K562 (cell line): ENCODE measurements around the gene RPLP2. TPM values are rescaled to one million over a fixed set of nuclear protein-coding genes. Genes with fewer than 3 reads are reported as not detected.

ENCODE experiments used
- AFF1 ChIP-seq, 2 experiments: fragments of 450-650 bp; IDR thresholded peaks; 2 replicates each; pipeline ENCODE4 v1.6.1; 2018; ENCODE audit warnings: mild to moderate bottlenecking in 2 of 2, low read depth in 1 of 2; ENCODE audit not compliant: partially characterized antibody in 2 of 2
- HDAC3 ChIP-seq: fragments of 450-650 bp; IDR thresholded peaks from 2 replicates; pipeline ENCODE4 v1.6.1; 2018; ENCODE audit warnings: borderline replicate concordance, mild to moderate bottlenecking, moderate library complexity; ENCODE audit not compliant: partially characterized antibody
- KLF13 ChIP-seq: fragments of 450-650 bp; IDR thresholded peaks from 2 replicates; pipeline ENCODE4 v1.6.1; 2016; ENCODE audit warnings: missing genetic modification characterization, low read depth, mild to moderate bottlenecking, missing compliant biosample characterization, moderate library complexity, borderline replicate concordance
- NBN ChIP-seq: fragments of 450-650 bp; IDR thresholded peaks from 2 replicates; pipeline ENCODE4 v1.6.1; 2016; ENCODE audit warnings: low read depth, mild to moderate bottlenecking
- NCOA4 ChIP-seq: fragments of 450-650 bp; IDR thresholded peaks from 2 replicates; pipeline ENCODE4 v1.6.1; 2018; ENCODE audit warnings: mild to moderate bottlenecking; ENCODE audit not compliant: partially characterized antibody
- POLR3A ChIP-seq: IDR thresholded peaks from 2 replicates; pipeline ENCODE4 v1.6.1; 2011; ENCODE audit warnings: borderline replicate concordance, mild to moderate bottlenecking, moderate library complexity; ENCODE audit not compliant: insufficient read length, insufficient read depth; ENCODE audit errors: extremely low read depth
- RERE ChIP-seq: sonication (generic); formaldehyde crosslinking; IDR thresholded peaks from 2 replicates; pipeline ENCODE4 v1.8.0; 2023; ENCODE audit warnings: missing genetic modification reagents, mild to moderate bottlenecking, borderline replicate concordance
- SMAD1 ChIP-seq: fragments of 150-350 bp; IDR thresholded peaks from 2 replicates; pipeline ENCODE4 v1.6.1; 2014; ENCODE audit warnings: low read length, low read depth; ENCODE audit not compliant: partially characterized antibody
- TOE1 ChIP-seq, 2 experiments: fragments of 450-650 bp in 1 of 2; sonication (generic) in 1 of 2; formaldehyde crosslinking in 1 of 2; IDR thresholded peaks; 2 replicates each; pipeline versions ENCODE4 v1.7.1 to v1.8.0; 2016 to 2022; ENCODE audit warnings: borderline replicate concordance in 2 of 2, mild to moderate bottlenecking in 2 of 2, antibody characterized with exemption in 1 of 2, inconsistent platforms in 1 of 2, low read depth in 1 of 2, missing genetic modification reagents in 1 of 2, moderate library complexity in 1 of 2
- WHSC1 ChIP-seq: IDR thresholded peaks from one replicate; pipeline ENCODE4 v1.6.1; 2012; ENCODE audit warnings: low read length, control low read depth, inconsistent platforms
- ZBTB5 ChIP-seq: fragments of 450-650 bp; IDR thresholded peaks from 2 replicates; pipeline ENCODE4 v1.6.1; 2017; ENCODE audit warnings: antibody characterized with exemption
- polyA plus RNA-seq, 8 experiments: library from polyadenylated mRNA; depleted of rRNA in 4 of 8; stranded (reverse) in 5 of 8; unstranded in 3 of 8; fragments of >200 nt; fragmentation: Nextera tagmentation in 2 of 8; fragmentation: Illumina TruSeq in 1 of 8; extraction: Ambion mirVana in 2 of 8; extraction: Trizol in 1 of 8; gene quantifications; 2 replicates each; pipeline versions ENCODE4 v1.2.1 to v1.2.3, GENCODE V29; 2011 to 2014; ENCODE audit warnings: inconsistent platforms in 1 of 8, missing spikeins in 1 of 8
- total RNA-seq, 7 experiments: library from RNA; depleted of rRNA in 6 of 7; stranded (reverse); fragments of >200 nt in 6 of 7; fragmentation: Illumina TruSeq in 2 of 7; extraction: Trizol in 2 of 7; gene quantifications; 2 replicates each; pipeline versions ENCODE4 v1.2.1 to v1.2.3, GENCODE V29; 2011 to 2021; ENCODE audit warnings: low replicate concordance in 1 of 7

The RPLP2 gene
- total and polyA plus RNA-seq, 9 of the 15 experiments (the other 6 are each of a cell fraction or from before 2014, with no cell fraction given), result 528 to 3,807 (median 1,633) TPM

GRCh38 chr11:819943-820649, 10.3 kb downstream of the RPLP2 start (continued):
- TF ChIP-seq POLR3A, result no peak
- no peak for TF ChIP-seq NBN
- no peak for TF ChIP-seq NCOA4
- TF ChIP-seq HDAC3, result no peak
- TF ChIP-seq TOE1 (IDR thresholded peaks at IDR 0.05; ENCODE audit: borderline replicate concordance), result no peak
- no peak for TF ChIP-seq TOE1 (CRISPR knock-in tag; IDR thresholded peaks at IDR 0.05; ENCODE audit: borderline replicate concordance, low read depth)
- no peak for TF ChIP-seq KLF13
- no peak for TF ChIP-seq RERE (CRISPR knock-in tag)
- TF ChIP-seq AFF1 (IDR thresholded peaks at IDR 0.05; ENCODE audit: low read depth in 1 of 2, partially characterized antibody in 2 of 2), result no peak
- TF ChIP-seq SMAD1, result no peak
- TF ChIP-seq ZBTB5, result no peak
- TF ChIP-seq WHSC1, result no peak
